GOT3 (cell line): ENCODE measurements around the gene ZC3H8.
"Not testable (repeated sequence)": the region's sequence is repeated elsewhere in the genome, so short reads cannot be mapped to it uniquely, and the experiment has no call there.

Source experiments
- DNase-seq: peaks from one replicate; lab custom pipeline; 2025; ENCODE audit warnings: mixed read lengths; lab: John Stamatoyannopoulos, UW

ZC3H8 gene

GRCh38 chr2:112259509-112260294, 4.9 kb upstream of the ZC3H8 start:
- DNase-seq, result peak; percentile 25

- DNase-seq, result no peak
Measured at GRCh38 chr2:112257575-112257974, 2.7 kb upstream of the ZC3H8 start.

GRCh38 chr2:112256654-112257053, 1.8 kb upstream of the ZC3H8 start:
- DNase-seq, result no peak

- DNase-seq, result no peak
Measured at GRCh38 chr2:112255875-112256274, 1.0 kb upstream of the ZC3H8 start.

- DNase-seq, result no peak
Measured at GRCh38 chr2:112253261-112253815, 1.5 kb downstream of the ZC3H8 start.

- DNase-seq, result no peak
Measured at GRCh38 chr2:112251271-112251670, 3.6 kb downstream of the ZC3H8 start.

GRCh38 chr2:112244854-112245253, 10.0 kb downstream of the ZC3H8 start:
- DNase-seq, result no peak

GRCh38 chr2:112243233-112243632, 11.6 kb downstream of the ZC3H8 start:
- no peak for DNase-seq

- no peak for DNase-seq
Measured at GRCh38 chr2:112242384-112242783, 12.5 kb downstream of the ZC3H8 start.

- DNase-seq, result no peak
Measured at GRCh38 chr2:112239862-112240261, 15.0 kb downstream of the ZC3H8 start.

GRCh38 chr2:112230371-112230770, 24.5 kb downstream of the ZC3H8 start:
- DNase-seq, result no peak

- no peak for DNase-seq
Measured at GRCh38 chr2:112229348-112229747, 25.5 kb downstream of the ZC3H8 start.

- no peak for DNase-seq
Measured at GRCh38 chr2:112220831-112221230, 34.0 kb downstream of the ZC3H8 start.

- DNase-seq, result no peak
Measured at GRCh38 chr2:112220186-112220585, 34.7 kb downstream of the ZC3H8 start.

- no peak for DNase-seq
Measured at GRCh38 chr2:112217854-112218253, 37.0 kb downstream of the ZC3H8 start.

GRCh38 chr2:112216167-112216566, 38.7 kb downstream of the ZC3H8 start:
- no peak for DNase-seq

GRCh38 chr2:112207905-112208304, 46.9 kb downstream of the ZC3H8 start:
- DNase-seq, result not testable (repeated sequence)

- no peak for DNase-seq
Measured at GRCh38 chr2:112204411-112204810, 50.4 kb downstream of the ZC3H8 start.

GRCh38 chr2:112201696-112202430, 53.0 kb downstream of the ZC3H8 start:
- no peak for DNase-seq

GRCh38 chr2:112199188-112199587, 55.7 kb downstream of the ZC3H8 start:
- no peak for DNase-seq

GRCh38 chr2:112198780-112199179, 56.1 kb downstream of the ZC3H8 start:
- no peak for DNase-seq

- no peak for DNase-seq
Measured at GRCh38 chr2:112197868-112198267, 57.0 kb downstream of the ZC3H8 start.

- no peak for DNase-seq
Measured at GRCh38 chr2:112195950-112196349, 58.9 kb downstream of the ZC3H8 start.
